Mononuclear cell (primary cell): ENCODE data around the gene TSBP1. TPM values are rescaled to one million over a fixed set of nuclear protein-coding genes. Genes with fewer than 3 reads are reported as not detected.
"Not testable (repeated sequence)": the region's sequence is repeated elsewhere in the genome, so short reads cannot be mapped to it uniquely, and the experiment has no call there.

ENCODE experiments used
- H3K27me3 ChIP-seq: 2 replicates; pipeline ENCODE4 v1.6.0; 2011; ENCODE audit warnings: low read length, control low read depth; ENCODE audit not compliant: insufficient read depth
- H3K4me1 ChIP-seq: 2 replicates; pipeline ENCODE4 v1.5.1; 2011; ENCODE audit warnings: mild to moderate bottlenecking, low read length, control low read depth; ENCODE audit not compliant: insufficient read depth
- H3K4me3 ChIP-seq: 2 replicates; pipeline ENCODE4 v1.5.1; 2011; ENCODE audit warnings: mild to moderate bottlenecking, low read length, moderate library complexity
- H3K9me3 ChIP-seq: 2 replicates; pipeline ENCODE4 v1.5.1; 2011; ENCODE audit warnings: low read depth, mild to moderate bottlenecking, control low read depth, low read length
- total RNA-seq: library from RNA; depleted of rRNA; stranded (reverse); fragments of >200 nt; gene quantifications from one replicate; pipeline ENCODE4 v1.2.3, GENCODE V29; 2012

TSBP1 gene
- total RNA-seq, 1 donor, result not detected

GRCh38 chr6:32391505-32391904 is 19.8 kb upstream of the TSBP1 start:
- H3K4me3 ChIP-seq, result no peak overlapping the region
- peaks cover 4% of the 10 kb centered on the region for H3K27me3 ChIP-seq
- no peaks in the 10 kb centered on the region for H3K9me3 ChIP-seq
- no peaks in the 10 kb centered on the region for H3K4me1 ChIP-seq

- Histone ChIP-seq H3K4me1 (no peaks in the 10 kb centered on the region), H3K9me3 (no peaks in the 10 kb centered on the region), H3K4me3 (no peak overlapping the region), H3K27me3 (peaks cover 4% of the 10 kb centered on the region)
Measured at GRCh38 chr6:32387589-32388340, 16.1 kb upstream of the TSBP1 start.

DNA sequence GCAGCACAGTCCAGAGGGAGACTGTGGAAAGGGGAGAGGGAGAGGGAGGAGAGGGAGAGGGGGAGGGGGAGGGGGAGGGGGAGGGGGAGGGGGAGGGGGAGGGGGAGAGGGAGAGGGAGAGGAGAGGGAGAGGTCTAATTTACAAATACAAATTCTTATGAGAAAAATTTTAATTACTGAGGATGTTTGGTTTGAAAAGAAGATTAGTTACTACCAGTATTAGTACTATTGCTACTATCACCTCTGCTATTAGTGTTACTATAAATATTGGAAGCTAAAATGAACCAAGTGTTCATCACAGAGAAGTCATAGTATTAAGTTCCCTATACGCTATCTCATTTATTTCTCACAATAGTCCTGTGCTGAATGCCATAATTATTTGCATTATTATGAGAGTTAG is 14.3 kb upstream of the TSBP1 start:
- H3K9me3 ChIP-seq, result no peaks in the 10 kb centered on the region
- peaks cover 4% of the 10 kb centered on the region for H3K27me3 ChIP-seq
- no peaks in the 10 kb centered on the region for H3K4me1 ChIP-seq
- H3K4me3 ChIP-seq, result no peak overlapping the region

DNA sequence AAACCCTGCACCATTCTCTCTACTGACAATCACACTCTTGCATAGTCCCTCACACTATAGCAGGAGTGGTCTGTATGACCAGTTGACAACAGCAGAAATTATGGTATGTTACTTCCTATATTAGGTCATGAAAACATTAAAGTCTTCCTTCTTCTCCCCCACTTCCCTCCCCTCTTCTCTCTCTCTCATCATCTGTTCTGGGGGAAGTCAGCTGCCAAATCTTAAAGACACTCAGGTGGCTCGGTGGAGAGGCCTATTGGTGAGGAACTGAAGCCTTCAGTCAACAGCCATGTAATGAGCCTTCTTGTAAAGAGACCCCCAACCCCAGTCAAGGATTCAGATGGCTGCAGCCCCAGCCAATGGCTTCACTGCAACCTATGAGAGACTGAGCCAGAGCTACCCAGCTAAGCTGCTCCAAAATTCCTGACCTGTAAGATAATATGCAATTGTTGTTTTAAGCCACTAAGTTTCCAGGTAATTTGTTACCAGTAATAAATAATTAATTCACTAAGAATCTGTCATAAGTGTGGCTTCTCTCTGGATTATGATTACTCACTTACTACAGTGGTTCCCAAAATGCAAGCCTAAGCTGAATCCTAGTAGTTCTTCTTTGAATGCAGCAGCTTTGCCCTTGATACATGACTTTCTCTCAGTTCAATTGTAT is 11.2 kb upstream of the TSBP1 start:
- no peak overlapping the region for H3K4me3 ChIP-seq
- H3K4me1 ChIP-seq, result no peaks in the 10 kb centered on the region
- no peaks in the 10 kb centered on the region for H3K27me3 ChIP-seq
- H3K9me3 ChIP-seq, result no peaks in the 10 kb centered on the region

DNA sequence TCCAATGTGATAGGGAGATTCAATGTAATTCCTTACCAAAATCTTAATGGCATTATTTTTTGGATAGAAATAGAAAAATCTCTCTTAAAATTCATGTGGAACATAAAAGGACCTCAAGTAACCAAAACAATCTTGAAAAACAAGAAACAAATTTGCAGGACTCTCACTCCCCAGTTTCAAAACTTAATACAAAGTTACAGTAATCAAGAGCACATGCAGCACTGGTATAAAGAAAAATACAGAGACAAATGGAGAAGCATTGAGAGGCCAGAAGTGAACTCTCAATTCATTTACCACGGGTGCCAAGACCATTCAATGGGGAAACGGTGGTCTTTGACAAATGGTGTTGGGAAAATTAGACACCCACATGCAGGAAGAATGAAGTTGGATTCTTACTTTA is 7.8 kb upstream of the TSBP1 start:
- H3K9me3 ChIP-seq, result no peaks in the 10 kb centered on the region
- H3K4me1 ChIP-seq, result no peaks in the 10 kb centered on the region
- H3K4me3 ChIP-seq, result no peak overlapping the region
- peaks cover 7% of the 10 kb centered on the region for H3K27me3 ChIP-seq

DNA sequence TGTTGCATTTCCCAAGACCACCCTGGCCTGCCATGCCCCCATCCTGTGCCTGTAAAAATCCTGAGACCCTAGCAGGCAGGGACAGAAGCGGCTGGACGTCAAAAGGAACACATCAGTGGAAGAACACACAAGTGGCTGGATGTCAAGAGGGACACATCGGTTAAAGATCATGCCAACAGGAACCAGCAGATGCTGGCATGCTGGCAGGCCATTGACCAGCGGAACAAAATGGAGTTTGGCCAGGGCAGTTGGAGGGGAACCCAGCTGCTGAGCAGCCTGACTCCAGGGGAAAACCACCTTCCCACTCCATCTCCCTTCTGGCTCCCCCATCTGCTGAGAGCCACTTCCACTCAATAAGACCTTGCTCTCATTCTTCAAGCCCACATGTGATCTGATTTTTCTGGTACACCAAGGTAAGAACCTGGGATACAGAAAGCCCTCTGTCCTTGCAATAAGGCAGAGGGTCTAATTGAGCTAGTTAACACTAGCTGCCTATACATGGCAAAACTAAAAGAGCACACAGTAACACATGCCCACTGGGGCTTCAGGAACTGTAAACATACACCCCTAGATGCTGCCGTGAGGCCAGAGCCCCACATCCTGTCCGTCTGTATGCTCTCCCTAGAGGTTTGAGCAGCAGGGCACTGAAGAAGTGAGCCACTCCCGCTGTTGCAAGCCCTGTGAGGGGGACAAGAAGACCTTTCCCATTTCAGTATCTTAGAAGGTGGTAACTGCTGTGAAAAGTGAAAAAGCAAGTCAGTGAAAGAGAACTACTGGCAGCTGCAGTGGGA is 4.2 kb upstream of the TSBP1 start:
- Histone ChIP-seq H3K27me3 (peaks cover 12% of the 10 kb centered on the region), H3K4me1 (no peaks in the 10 kb centered on the region), H3K4me3 (no peak overlapping the region), H3K9me3 (no peaks in the 10 kb centered on the region)

GRCh38 chr6:32371229-32371628 is 474 bp downstream of the TSBP1 start:
- Histone ChIP-seq H3K4me3 (no peak overlapping the region), H3K27me3 (peaks cover 8% of the 10 kb centered on the region), H3K4me1 (no peaks in the 10 kb centered on the region), H3K9me3 (no peaks in the 10 kb centered on the region)

DNA sequence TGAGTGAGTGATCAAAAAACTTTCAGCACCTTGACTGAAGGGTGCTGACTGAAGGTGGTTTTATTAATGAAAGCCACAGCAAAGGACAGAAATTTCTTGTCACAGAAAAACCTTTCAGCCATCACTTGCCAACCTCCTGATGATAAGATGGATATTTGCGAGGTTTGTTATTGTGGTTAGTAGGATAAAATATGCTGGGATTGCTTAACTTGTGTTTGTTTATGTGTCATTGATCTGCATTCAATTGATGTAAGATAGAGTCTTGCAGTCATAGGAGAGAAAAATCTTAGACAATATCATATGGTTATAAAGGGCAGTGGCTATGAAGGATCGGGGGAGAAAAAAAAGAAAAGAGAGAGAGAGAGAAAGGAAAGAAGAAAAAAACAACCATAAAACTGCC is 1.2 kb downstream of the TSBP1 start:
- peaks cover 8% of the 10 kb centered on the region for H3K27me3 ChIP-seq
- no peaks in the 10 kb centered on the region for H3K4me1 ChIP-seq
- H3K4me3 ChIP-seq, result no peak overlapping the region
- H3K9me3 ChIP-seq, result no peaks in the 10 kb centered on the region

DNA sequence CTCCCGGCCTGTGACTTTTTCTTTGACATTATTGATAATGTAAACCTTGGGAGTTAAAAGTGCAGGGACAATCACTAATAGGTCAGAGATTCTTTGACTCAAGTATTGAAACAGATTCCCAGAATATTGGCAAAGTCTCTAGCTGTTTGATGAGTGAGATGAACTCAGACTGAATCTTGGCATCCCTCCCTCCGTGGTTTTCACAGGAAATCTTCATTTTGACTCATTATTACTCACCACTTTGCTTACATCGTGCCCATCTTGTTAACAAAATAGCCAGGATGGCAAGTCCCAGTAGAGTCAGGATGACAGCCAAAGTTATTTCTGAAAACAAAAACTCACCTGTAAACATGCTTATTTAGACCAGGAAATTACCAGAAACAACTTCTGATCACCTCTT is 2.0 kb downstream of the TSBP1 start:
- Histone ChIP-seq H3K9me3 (no peaks in the 10 kb centered on the region), H3K4me3 (no peak overlapping the region), H3K4me1 (no peaks in the 10 kb centered on the region), H3K27me3 (peaks cover 8% of the 10 kb centered on the region)

- H3K9me3 ChIP-seq, result no peaks in the 10 kb centered on the region
- H3K4me3 ChIP-seq, result no peak overlapping the region
- H3K27me3 ChIP-seq, result peaks cover 8% of the 10 kb centered on the region
- H3K4me1 ChIP-seq, result no peaks in the 10 kb centered on the region
Measured at GRCh38 chr6:32367644-32368043, 4.1 kb downstream of the TSBP1 start.

GRCh38 chr6:32359225-32359624 is 12.5 kb downstream of the TSBP1 start:
- not testable (repeated sequence) for H3K9me3 ChIP-seq, H3K4me3 ChIP-seq, H3K4me1 ChIP-seq, H3K27me3 ChIP-seq

DNA sequence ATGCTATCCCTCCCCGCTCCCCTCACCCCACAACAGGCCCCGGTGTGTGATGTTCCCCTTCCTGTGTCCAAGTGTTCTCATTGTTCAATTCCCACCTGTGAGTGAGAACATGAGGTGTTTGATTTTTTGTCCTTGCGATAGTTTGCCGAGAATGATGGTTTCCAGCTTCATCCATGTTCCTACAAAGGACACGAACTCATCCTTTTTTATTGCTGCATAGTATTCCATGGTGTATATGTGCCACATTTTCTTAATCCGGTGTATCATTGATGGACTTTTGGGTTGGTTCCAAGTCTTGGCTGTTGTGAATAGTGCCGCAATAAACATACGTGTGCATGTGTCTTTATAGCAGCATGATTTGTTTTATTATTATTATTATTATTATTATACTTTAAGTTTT is 13.2 kb downstream of the TSBP1 start:
- H3K9me3 ChIP-seq, H3K4me1 ChIP-seq, H3K4me3 ChIP-seq, H3K27me3 ChIP-seq: not testable (repeated sequence)

GRCh38 chr6:32355018-32355417 is 16.7 kb downstream of the TSBP1 start:
- no peaks in the 10 kb centered on the region for H3K9me3 ChIP-seq
- no peaks in the 10 kb centered on the region for H3K4me1 ChIP-seq
- no peaks in the 10 kb centered on the region for H3K27me3 ChIP-seq
- no peak overlapping the region for H3K4me3 ChIP-seq

DNA sequence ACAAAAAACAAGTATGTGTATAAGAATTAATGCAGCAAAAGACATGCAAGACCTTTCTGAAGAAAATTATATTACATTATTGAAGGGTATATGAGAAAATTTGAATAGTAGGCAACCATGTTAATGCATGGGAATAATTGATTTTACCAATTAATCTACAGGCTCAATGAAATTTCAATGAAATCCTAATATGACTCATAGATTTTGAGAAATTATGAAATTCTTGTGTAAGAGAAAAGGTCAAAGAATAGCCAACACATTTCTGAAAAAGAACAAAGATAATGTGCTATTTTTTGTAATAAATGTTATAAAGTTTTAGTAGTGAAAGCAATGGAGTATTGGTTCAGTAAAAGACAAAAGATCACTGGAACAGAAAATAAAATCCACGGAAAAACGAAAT is 18.4 kb downstream of the TSBP1 start:
- Histone ChIP-seq H3K4me1 (no peaks in the 10 kb centered on the region), H3K9me3 (no peaks in the 10 kb centered on the region), H3K27me3 (peaks cover 5% of the 10 kb centered on the region), H3K4me3 (no peak overlapping the region)

GRCh38 chr6:32340242-32340641 is 31.5 kb downstream of the TSBP1 start:
- no peak overlapping the region for H3K4me3 ChIP-seq
- H3K9me3 ChIP-seq, result no peaks in the 10 kb centered on the region
- H3K4me1 ChIP-seq, result no peaks in the 10 kb centered on the region
- H3K27me3 ChIP-seq, result no peaks in the 10 kb centered on the region
